Testis (tissue), 3 donors: Measurements from ENCODE around the gene TBC1D4. TPM values are rescaled to one million over a fixed set of nuclear protein-coding genes. Genes with fewer than 3 reads are reported as not detected.

ENCODE experiments used
- DNase-seq: peaks from one replicate; pipeline ENCODE4 v3.0.0-alpha.2; 2019
- H3K27ac ChIP-seq, 2 donors: fragments of 200-600 bp; sonication (generic); one replicate each; pipeline ENCODE4 v1.5.1; 2019
- H3K27me3 ChIP-seq: fragments of 200-600 bp; sonication (generic); one replicate; pipeline ENCODE4 v1.5.1; 2019
- H3K36me3 ChIP-seq: fragments of 200-600 bp; sonication (generic); one replicate; pipeline ENCODE4 v1.5.1; 2017; ENCODE audit warnings: low read depth; ENCODE audit errors: missing control alignments
- H3K4me1 ChIP-seq: fragments of 200-600 bp; sonication (generic); one replicate; pipeline ENCODE4 v1.5.1; 2019
- H3K4me3 ChIP-seq, 2 donors: fragments of 200-600 bp; sonication (generic); one replicate each; pipeline ENCODE4 v1.5.1; 2017 to 2019
- H3K9me3 ChIP-seq: fragments of 200-600 bp; sonication (generic); one replicate; pipeline ENCODE4 v1.5.1; 2017
- CTCF ChIP-seq, 3 experiments: fragments of 450-650 bp in 2 of 3; fragments of 200-600 bp in 1 of 3; sonication (generic) in 1 of 3; IDR thresholded peaks; one replicate each; pipeline ENCODE4 v1.5.1; 2016 to 2019; ENCODE audit warnings: antibody characterized with exemption in 3 of 3, mild to moderate bottlenecking in 2 of 3, moderate library complexity in 1 of 3
- POLR2A ChIP-seq: fragments of 450-650 bp; IDR thresholded peaks from one replicate; pipeline ENCODE4 v1.6.1; 2017; ENCODE audit warnings: antibody characterized with exemption, mild to moderate bottlenecking, moderate library complexity
- WGBS, 2 donors: methylation state at CpG; one replicate each; pipeline ENCODE4 v1.1.5; 2018; 5-methylcytosine and 5-hydroxymethylcytosine counted together
- intact Hi-C: fragments of 100-400 bp; cut with DNase I; formaldehyde crosslinking; loops from one replicate; pipeline ENCODE4 v1.15.1; 2023; ENCODE audit warnings: low total_unique reads
- polyA plus RNA-seq: library from polyadenylated mRNA; stranded (reverse); fragments of 350-450 nt; fragmentation: Illumina TruSeq; extraction: RNeasy Lipid Tissue Mini Kit (QIAGEN cat#74804); gene quantifications from one replicate; pipeline ENCODE4 v1.2.3, GENCODE V29; 2014; ENCODE audit warnings: low read depth, low replicate concordance; ENCODE audit not compliant: insufficient read depth
- total RNA-seq, 2 donors: library from RNA; depleted of rRNA; stranded (reverse); fragments of >200 nt; gene quantifications; one replicate each; pipeline ENCODE4 v1.2.3, GENCODE V29; 2016

The TBC1D4 gene
- total and polyA plus RNA-seq, 3 donors from 2014 or later: 12.7 to 23.5 (median 20.4) TPM

- Histone ChIP-seq H3K27me3 (no peaks in the 10 kb centered on the region), H3K4me3 (no peak overlapping the region), H3K4me1 (no peaks in the 10 kb centered on the region), H3K36me3 (no peaks in the 10 kb centered on the region), H3K9me3 (no peaks in the 10 kb centered on the region), H3K27ac (no peak overlapping the region)
- 60 to 72% methylated on average over 2 of the region's 2 CpGs for WGBS, 2 donors
- no peak for TF ChIP-seq POLR2A
- TF ChIP-seq CTCF (IDR thresholded peaks at IDR 0.05): no peak
- no peak for DNase-seq
- intact Hi-C loops: no loop called here
Measured at GRCh38 chr13:75474956-75475355, 7.0 kb downstream of the TBC1D4 start.

DNA sequence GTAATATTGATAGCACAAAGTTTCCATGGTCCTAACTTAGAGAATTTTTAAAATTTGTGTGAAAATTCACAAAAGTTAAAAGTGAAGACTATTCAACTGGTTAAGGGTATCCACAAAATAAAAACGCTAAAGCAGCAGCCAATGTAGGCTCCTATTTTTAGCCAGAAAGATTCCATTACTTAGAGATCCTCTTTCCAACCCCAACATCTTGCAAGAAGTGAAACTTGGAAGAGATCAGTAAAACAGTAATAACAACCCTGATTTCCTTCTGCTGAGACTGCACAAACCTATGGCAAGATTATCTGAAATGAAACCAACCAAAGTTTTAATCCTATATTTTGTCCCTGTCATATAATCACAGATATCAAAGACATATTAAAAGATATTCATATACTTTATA is 8.5 kb downstream of the TBC1D4 start:
- no peak for DNase-seq
- no peak overlapping the region for H3K4me3 ChIP-seq
- WGBS, 2 donors: 0 to 30% methylated on average over 1 of the region's 1 CpG
- no peak for TF ChIP-seq POLR2A
- no peak for TF ChIP-seq CTCF (IDR thresholded peaks at IDR 0.05)
- H3K4me1 ChIP-seq: no peaks in the 10 kb centered on the region
- no peak overlapping the region for H3K27ac ChIP-seq
- H3K27me3 ChIP-seq: no peaks in the 10 kb centered on the region
- no peaks in the 10 kb centered on the region for H3K36me3 ChIP-seq
- intact Hi-C loops: no loop called here
- H3K9me3 ChIP-seq: no peaks in the 10 kb centered on the region

DNA sequence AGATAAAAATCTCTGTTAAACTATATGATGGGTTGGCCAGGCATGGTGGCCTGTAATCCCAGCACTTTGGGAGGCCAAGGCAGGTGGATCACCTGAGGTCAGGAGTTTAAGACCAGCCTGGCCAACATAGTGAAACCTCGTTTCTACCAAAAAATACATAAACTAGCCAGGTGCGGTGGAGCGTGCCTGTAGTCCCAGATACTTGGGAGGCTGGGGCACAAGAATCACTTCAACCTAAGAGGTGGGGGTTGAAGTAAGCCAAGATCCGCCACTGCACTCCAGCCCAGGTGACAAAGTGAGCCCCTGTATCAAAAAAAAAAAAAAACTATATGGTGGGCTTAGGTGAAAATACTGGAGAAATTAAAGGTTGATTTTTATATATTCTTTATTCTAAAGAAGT is 11.3 kb downstream of the TBC1D4 start:
- no peak overlapping the region for H3K27ac ChIP-seq
- intact Hi-C loops: no loop called here
- no peaks in the 10 kb centered on the region for H3K4me1 ChIP-seq
- DNase-seq: no peak
- no peak overlapping the region for H3K4me3 ChIP-seq
- H3K27me3 ChIP-seq: no peaks in the 10 kb centered on the region
- no peaks in the 10 kb centered on the region for H3K36me3 ChIP-seq
- no peak for TF ChIP-seq POLR2A
- TF ChIP-seq CTCF (IDR thresholded peaks at IDR 0.05): no peak
- no peaks in the 10 kb centered on the region for H3K9me3 ChIP-seq
- WGBS, 2 donors: 94% methylated on average over 4 of the region's 4 CpGs

DNA sequence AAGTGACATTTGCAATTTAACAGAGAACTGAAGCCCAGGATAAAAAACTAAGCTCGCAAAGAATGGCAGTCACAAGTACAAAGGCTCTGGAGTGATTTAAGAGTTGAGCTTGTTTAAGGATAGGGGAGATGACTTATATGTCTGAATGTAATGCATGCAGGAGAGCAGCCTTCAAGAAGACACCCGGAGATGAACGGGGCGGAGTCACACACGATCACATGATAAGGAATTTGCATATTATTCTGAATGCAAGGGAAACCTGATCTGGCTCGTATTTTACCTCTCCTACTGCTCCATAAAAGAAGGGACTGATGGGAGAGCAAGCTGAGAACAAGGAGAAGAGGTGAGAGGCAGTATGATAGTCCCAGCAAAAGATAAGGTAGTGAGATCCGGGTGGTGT is 12.9 kb downstream of the TBC1D4 start:
- no peaks in the 10 kb centered on the region for H3K4me1 ChIP-seq
- no peak for DNase-seq
- H3K4me3 ChIP-seq: no peak overlapping the region
- 78 to 84% methylated on average over 7 of the region's 7 CpGs for WGBS, 2 donors
- no peaks in the 10 kb centered on the region for H3K9me3 ChIP-seq
- intact Hi-C loops: no loop called here
- no peak overlapping the region for H3K27ac ChIP-seq
- no peak for TF ChIP-seq POLR2A
- no peak for TF ChIP-seq CTCF (IDR thresholded peaks at IDR 0.05)
- no peaks in the 10 kb centered on the region for H3K36me3 ChIP-seq
- no peaks in the 10 kb centered on the region for H3K27me3 ChIP-seq

DNA sequence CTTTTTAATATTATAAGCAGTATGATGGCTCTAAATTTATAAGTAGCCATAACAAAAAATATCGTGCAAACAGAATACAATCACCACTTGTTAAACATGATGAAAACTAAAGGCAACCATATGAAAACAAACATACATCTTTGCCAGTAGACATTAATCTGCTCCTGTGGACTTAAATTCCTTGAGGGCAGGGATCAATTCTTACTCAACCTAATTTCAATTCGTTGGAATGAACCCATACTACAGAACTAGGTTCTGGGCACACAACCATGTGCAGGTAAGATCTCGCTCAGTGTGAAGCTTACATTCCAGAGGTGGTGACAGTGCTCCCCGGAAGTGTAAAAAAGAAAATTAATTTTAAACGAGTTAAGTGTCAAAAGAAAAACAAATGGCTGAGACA is 13.4 kb downstream of the TBC1D4 start:
- TF ChIP-seq POLR2A (no peak), CTCF (IDR thresholded peaks at IDR 0.05) (no peak)
- H3K9me3 ChIP-seq: no peaks in the 10 kb centered on the region
- no peak for DNase-seq
- H3K36me3 ChIP-seq: no peaks in the 10 kb centered on the region
- no peaks in the 10 kb centered on the region for H3K27me3 ChIP-seq
- H3K4me3 ChIP-seq: no peak overlapping the region
- intact Hi-C loops: no loop called here
- H3K4me1 ChIP-seq: no peaks in the 10 kb centered on the region
- WGBS, 2 donors: 79 to 82% methylated on average over 5 of the region's 5 CpGs
- H3K27ac ChIP-seq: no peak overlapping the region
